ENCODE data around the gene KPNA6.

The KPNA6 gene

DNA sequence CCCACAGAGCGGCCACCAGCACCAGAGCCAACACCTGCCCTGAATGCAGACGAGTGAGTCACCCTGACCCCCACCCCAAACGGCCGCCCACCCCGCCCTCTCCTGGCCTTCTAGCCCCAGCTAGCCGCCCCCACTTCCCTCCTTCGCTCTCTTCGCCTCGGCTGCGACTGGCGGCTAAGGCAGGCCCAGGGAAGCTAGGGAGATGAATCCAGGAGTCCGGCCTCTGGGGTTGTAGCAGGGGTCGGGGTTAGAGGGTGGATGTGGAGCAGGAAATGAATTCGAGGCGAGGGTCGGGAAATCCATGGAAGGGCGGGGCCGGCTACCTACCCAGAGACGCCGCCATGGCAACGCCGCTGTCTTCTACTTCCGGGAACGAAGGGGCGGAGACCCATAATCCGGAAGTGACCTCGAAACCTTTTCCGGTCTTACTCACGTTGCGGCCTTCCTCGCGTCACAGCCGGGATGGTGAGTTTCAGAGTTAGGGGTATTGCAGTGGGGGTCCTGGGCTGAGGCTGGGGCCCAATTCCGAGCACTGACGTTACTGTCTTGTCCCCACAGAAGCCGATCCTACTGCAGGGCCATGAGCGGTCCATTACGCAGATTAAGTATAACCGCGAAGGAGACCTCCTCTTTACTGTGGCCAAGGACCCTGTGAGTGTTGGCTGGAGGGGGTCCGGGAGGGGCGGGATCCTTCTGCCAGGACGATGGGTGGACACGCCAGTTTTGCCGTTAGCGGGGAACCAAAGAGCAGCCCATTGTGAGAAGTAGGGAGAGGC, 114.3 kb downstream of the KPNA6 start, which contains the start of the genes EIF3I and TMEM234:
EIF3I (plus strand) TSS at position 428 of the 776 bp plus-strand sequence; CDS start at position 463, 35 bp downstream.
TMEM234 (minus strand) TSS at position 374 of the 776 bp plus-strand sequence; CDS start at position 343, 31 bp downstream.
- Mint-ChIP-seq H3K9me3 (ENCODE audit: low read depth) (no peaks in the 10 kb centered on the region), H3K4me1 (ENCODE audit: low read depth) (peaks cover 32% of the 10 kb centered on the region), H3K36me3 (peaks cover 2% of the 10 kb centered on the region), H3K27me3 (no peaks in the 10 kb centered on the region), H3K27ac (peak within 1 kb of the TSS; percentile 98), H3K4me3 (peak within 1 kb of the TSS; percentile 97)

DNA sequence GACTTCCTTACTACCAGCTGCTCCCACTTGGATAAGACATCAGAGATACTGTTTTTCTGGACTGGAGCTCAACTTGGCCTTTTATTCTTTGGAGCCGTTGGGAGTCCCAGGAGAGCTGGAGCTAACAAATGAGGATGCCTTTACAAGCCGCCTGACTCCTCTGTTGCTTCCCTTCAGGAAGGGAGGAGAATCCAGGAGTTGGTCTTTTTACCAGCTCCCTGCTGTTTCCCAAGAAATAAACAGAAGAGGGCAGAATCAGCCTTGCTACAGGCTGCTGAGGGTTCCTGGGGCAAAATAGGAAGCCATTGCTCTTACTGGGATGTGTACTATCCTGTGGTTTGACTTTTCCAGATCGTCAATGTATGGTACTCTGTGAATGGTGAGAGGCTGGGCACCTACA, 115.8 kb downstream of the KPNA6 start:
- Mint-ChIP-seq H3K27ac (peak overlapping the region; percentile 98), H3K9me3 (ENCODE audit: low read depth) (no peaks in the 10 kb centered on the region), H3K27me3 (no peaks in the 10 kb centered on the region), H3K4me3 (peak overlapping the region; percentile 97), H3K4me1 (ENCODE audit: low read depth) (peaks cover 32% of the 10 kb centered on the region), H3K36me3 (peaks cover 4% of the 10 kb centered on the region)

DNA sequence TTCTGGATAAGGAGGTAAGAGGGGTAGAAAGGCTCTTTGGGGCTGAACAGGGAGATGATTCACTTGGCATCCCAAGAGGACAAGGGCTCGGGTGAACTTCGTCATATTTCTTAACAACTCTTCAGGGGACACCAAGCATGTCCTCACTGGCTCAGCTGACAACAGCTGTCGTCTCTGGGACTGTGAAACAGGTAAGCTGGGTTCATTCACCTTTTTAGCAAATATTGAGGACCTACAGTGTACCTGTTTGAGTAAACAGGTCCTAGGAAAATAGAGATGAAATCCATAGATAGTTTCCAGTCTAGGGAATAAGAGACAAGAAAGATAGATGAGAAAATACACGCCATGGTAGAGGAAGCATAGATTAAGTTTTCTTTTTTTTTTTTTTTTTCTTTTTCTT, 116.4 kb downstream of the KPNA6 start:
- Mint-ChIP-seq H3K27me3 (no peaks in the 10 kb centered on the region), H3K4me1 (ENCODE audit: low read depth) (peaks cover 31% of the 10 kb centered on the region), H3K9me3 (ENCODE audit: low read depth) (no peaks in the 10 kb centered on the region), H3K36me3 (peaks cover 5% of the 10 kb centered on the region), H3K27ac (peak overlapping the region; percentile 85), H3K4me3 (peak overlapping the region; percentile 97)

All from activated naive CD8-positive, alpha-beta T cell (primary cell).